PC-3 (cell line): ENCODE measurements around the gene TTYH1.
A peak's percentile ranks its signal among the peaks of the same experiment; 100 is the strongest.

ENCODE experiments used
- EZH2phosphoT487 ChIP-seq: fragments of 300-600 bp; sonication (generic); IDR thresholded peaks from 2 replicates; pipeline ENCODE4 v1.6.1; 2018; ENCODE audit warnings: mild to moderate bottlenecking, antibody characterized with exemption, low read length, borderline replicate concordance
- TF ChIP-seq, protein P1 (sequence below): fragments of 300-600 bp; sonication (generic); conservative IDR thresholded peaks from 2 replicates; pipeline ENCODE4 v1.5.1; 2017; ENCODE audit warnings: antibody characterized with exemption, low read depth, mild to moderate bottlenecking, low read length

DNA sequence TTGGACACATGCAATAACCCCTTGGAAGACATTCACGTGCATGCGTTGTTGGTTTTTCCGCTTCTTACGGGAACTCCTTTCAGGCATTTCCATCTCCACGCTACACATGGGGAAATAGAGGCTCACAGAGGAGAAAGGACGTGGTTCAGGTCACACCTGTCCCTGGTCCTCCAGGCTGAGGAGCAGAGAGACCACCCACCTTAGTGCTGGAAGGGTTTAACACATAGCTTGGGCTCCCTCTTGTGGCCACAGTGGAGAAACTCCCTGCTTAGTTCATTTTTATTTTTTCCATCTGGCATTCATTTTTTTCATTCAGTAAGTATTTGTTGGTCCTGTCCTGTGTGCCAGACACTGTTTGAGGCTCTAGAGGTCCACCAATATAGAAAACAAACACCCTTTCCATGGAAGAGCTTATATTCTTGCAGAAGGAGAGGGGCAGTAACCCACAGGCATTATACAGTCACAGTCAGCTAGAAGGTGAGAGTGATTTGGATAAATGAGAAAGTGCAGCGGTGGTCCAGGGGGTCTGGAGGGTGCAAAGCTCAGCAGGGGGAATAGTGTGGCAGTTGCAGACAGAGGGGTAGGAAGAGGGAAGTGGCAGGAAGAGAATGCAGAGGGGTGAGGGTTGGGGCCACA lies 24.2 kb upstream of the TTYH1 start:
- TF ChIP-seq, protein P1, sequence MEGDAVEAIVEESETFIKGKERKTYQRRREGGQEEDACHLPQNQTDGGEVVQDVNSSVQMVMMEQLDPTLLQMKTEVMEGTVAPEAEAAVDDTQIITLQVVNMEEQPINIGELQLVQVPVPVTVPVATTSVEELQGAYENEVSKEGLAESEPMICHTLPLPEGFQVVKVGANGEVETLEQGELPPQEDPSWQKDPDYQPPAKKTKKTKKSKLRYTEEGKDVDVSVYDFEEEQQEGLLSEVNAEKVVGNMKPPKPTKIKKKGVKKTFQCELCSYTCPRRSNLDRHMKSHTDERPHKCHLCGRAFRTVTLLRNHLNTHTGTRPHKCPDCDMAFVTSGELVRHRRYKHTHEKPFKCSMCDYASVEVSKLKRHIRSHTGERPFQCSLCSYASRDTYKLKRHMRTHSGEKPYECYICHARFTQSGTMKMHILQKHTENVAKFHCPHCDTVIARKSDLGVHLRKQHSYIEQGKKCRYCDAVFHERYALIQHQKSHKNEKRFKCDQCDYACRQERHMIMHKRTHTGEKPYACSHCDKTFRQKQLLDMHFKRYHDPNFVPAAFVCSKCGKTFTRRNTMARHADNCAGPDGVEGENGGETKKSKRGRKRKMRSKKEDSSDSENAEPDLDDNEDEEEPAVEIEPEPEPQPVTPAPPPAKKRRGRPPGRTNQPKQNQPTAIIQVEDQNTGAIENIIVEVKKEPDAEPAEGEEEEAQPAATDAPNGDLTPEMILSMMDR = peak; percentile 95
- no peak for TF ChIP-seq EZH2phosphoT487
